OCI-LY1 (cell line): Measurements from ENCODE around the gene GNG11.

Source experiments
- H2AFZ ChIP-seq: fragments of 200-600 bp; sonication (generic), shearing (Covaris generic); 2 replicates; pipeline ENCODE4 v1.6.0; 2014; ENCODE audit warnings: antibody characterized with exemption, mild to moderate bottlenecking, low read length
- H3F3A ChIP-seq: fragments of 200-600 bp; sonication (generic), shearing (Covaris generic); 2 replicates; pipeline ENCODE4 v1.6.0; 2014; ENCODE audit warnings: mild to moderate bottlenecking, antibody characterized with exemption, low read length, moderate library complexity; ENCODE audit not compliant: insufficient read depth
- H3K27ac ChIP-seq: fragments of 200-600 bp; sonication (generic); 2 replicates; pipeline ENCODE4 v1.5.1; 2014; ENCODE audit warnings: low read length, mixed run types, mild to moderate bottlenecking, low read depth; ENCODE audit not compliant: poor library complexity, severe bottlenecking
- H3K27me3 ChIP-seq: fragments of 200-600 bp; sonication (generic); 2 replicates; pipeline ENCODE4 v1.6.0; 2014; ENCODE audit warnings: antibody characterized with exemption, mild to moderate bottlenecking, low read length, moderate library complexity; ENCODE audit not compliant: insufficient read depth
- H3K36me3 ChIP-seq: fragments of 200-600 bp; sonication (generic); 2 replicates; pipeline ENCODE4 v1.6.1; 2014; ENCODE audit warnings: mild to moderate bottlenecking, antibody characterized with exemption, low read length, moderate library complexity, mixed read lengths; ENCODE audit not compliant: insufficient read depth
- H3K4me1 ChIP-seq: fragments of 200-600 bp; sonication (generic); 2 replicates; pipeline ENCODE4 v1.5.1; 2014; ENCODE audit warnings: mild to moderate bottlenecking, low read length, moderate library complexity; ENCODE audit not compliant: insufficient read depth, severe bottlenecking
- H3K4me2 ChIP-seq: fragments of 200-600 bp; sonication (generic), shearing (Covaris generic); 2 replicates; pipeline ENCODE4 v1.6.1; 2014; ENCODE audit warnings: low read length
- H3K4me3 ChIP-seq: fragments of 200-600 bp; sonication (generic); 2 replicates; pipeline ENCODE4 v1.5.1; 2014; ENCODE audit warnings: low read length, low read depth, mild to moderate bottlenecking, mixed read lengths; ENCODE audit not compliant: poor library complexity, severe bottlenecking
- H3K79me2 ChIP-seq: fragments of 200-600 bp; shearing (Covaris generic); 2 replicates; pipeline ENCODE4 v1.6.1; 2016; ENCODE audit warnings: mixed run types, low read length, mixed read lengths; ENCODE audit not compliant: insufficient read depth
- H3K9ac ChIP-seq: fragments of 200-600 bp; sonication (generic), shearing (Covaris generic); 2 replicates; pipeline ENCODE4 v1.6.1; 2014; ENCODE audit warnings: mild to moderate bottlenecking, low read length, mixed read lengths
- H3K9me2 ChIP-seq: fragments of 200-600 bp; sonication (generic), shearing (Covaris generic); 2 replicates; pipeline ENCODE4 v1.6.1; 2014; ENCODE audit warnings: low read depth, mild to moderate bottlenecking, low read length, mixed read lengths
- H3K9me3 ChIP-seq: fragments of 200-600 bp; shearing (Covaris generic); 2 replicates; pipeline ENCODE4 v1.6.1; 2014; ENCODE audit warnings: low read length, mixed read lengths
- H4K20me1 ChIP-seq: fragments of 200-600 bp; sonication (generic), shearing (Covaris generic); 2 replicates; pipeline ENCODE4 v1.6.0; 2016; ENCODE audit warnings: mild to moderate bottlenecking, low read length; ENCODE audit not compliant: insufficient read depth
- CTCF ChIP-seq: fragments of 200-600 bp; sonication (generic), shearing (Covaris generic); IDR thresholded peaks from 2 replicates; pipeline ENCODE4 v1.5.1; 2017; ENCODE audit warnings: mild to moderate bottlenecking, antibody characterized with exemption, low read length, moderate library complexity, mixed read lengths
- EZH2 ChIP-seq: fragments of 200-600 bp; sonication (generic), shearing (Covaris generic); IDR thresholded peaks from 2 replicates; pipeline ENCODE4 v1.8.0; 2017; ENCODE audit warnings: borderline replicate concordance, mixed run types, mild to moderate bottlenecking, antibody characterized with exemption, low read length, moderate library complexity, mixed read lengths

The GNG11 gene

DNA sequence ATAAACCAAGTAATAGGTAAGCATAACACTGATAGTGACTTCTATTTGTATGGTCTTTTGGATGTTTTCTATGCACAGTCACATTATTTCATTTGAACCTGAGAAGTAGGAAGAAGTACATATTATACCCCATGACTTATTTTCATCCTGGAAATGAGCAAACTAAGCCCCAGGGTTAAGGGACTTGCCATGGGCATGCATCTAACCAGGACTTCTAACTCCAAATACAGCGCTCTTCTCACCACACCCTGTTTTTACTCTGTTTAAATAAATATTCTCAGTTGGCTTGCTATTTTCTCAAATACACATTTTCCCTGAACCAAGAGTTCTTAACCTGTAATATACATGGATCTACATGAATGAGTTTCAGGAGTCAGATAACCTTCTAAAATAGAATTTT is 16.3 kb downstream of the GNG11 start:
- Histone ChIP-seq H3K4me1 (no peaks in the 10 kb centered on the region), H3K27ac (no peak overlapping the region), H2AFZ (no peak overlapping the region), H3F3A (no peaks in the 10 kb centered on the region), H3K9me2 (no peaks in the 10 kb centered on the region), H3K4me3 (no peak overlapping the region), H3K79me2 (no peaks in the 10 kb centered on the region), H3K27me3 (no peaks in the 10 kb centered on the region), H3K9me3 (no peaks in the 10 kb centered on the region), H4K20me1 (no peaks in the 10 kb centered on the region), H3K4me2 (no peak overlapping the region), H3K36me3 (no peaks in the 10 kb centered on the region), H3K9ac (no peak overlapping the region)
- TF ChIP-seq EZH2, result no peak
- no peak for TF ChIP-seq CTCF

DNA sequence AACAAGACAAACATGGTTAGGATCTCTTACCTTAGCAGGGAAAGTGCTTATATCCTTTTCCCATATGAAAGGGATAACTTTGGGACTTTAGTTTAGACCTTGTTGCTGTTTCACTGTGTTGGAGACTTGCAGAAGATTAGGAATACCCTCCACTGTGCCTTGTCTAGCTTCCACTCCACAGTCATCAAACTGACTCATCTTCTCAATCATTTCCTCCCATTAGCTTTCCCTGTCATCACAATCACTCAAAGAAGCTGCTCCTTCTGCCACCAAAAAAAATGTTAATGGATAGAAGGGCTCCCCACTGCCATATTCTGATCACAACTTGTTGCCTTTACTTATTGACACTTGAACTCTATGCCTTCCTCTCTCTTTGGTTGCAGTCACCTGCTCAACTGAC is 16.8 kb downstream of the GNG11 start:
- H3F3A ChIP-seq, result no peaks in the 10 kb centered on the region
- H3K9me2 ChIP-seq, result no peaks in the 10 kb centered on the region
- TF ChIP-seq EZH2 (no peak), CTCF (no peak)
- H3K9ac ChIP-seq, result no peak overlapping the region
- H2AFZ ChIP-seq, result no peak overlapping the region
- no peaks in the 10 kb centered on the region for H3K27me3 ChIP-seq
- H3K36me3 ChIP-seq, result no peaks in the 10 kb centered on the region
- H3K27ac ChIP-seq, result no peak overlapping the region
- no peak overlapping the region for H3K4me3 ChIP-seq
- no peak overlapping the region for H3K4me2 ChIP-seq
- no peaks in the 10 kb centered on the region for H3K9me3 ChIP-seq
- H4K20me1 ChIP-seq, result no peaks in the 10 kb centered on the region
- H3K4me1 ChIP-seq, result no peaks in the 10 kb centered on the region
- H3K79me2 ChIP-seq, result no peaks in the 10 kb centered on the region

- H3K27ac ChIP-seq, result no peak overlapping the region
- no peaks in the 10 kb centered on the region for H3K9me2 ChIP-seq
- TF ChIP-seq EZH2, result no peak
- TF ChIP-seq CTCF, result no peak
- no peak overlapping the region for H3K9ac ChIP-seq
- peaks cover 4% of the 10 kb centered on the region for H3K4me1 ChIP-seq
- no peaks in the 10 kb centered on the region for H3K27me3 ChIP-seq
- H3K9me3 ChIP-seq, result no peaks in the 10 kb centered on the region
- no peak overlapping the region for H2AFZ ChIP-seq
- no peaks in the 10 kb centered on the region for H3K36me3 ChIP-seq
- H3K4me2 ChIP-seq, result no peak overlapping the region
- no peaks in the 10 kb centered on the region for H3F3A ChIP-seq
- no peaks in the 10 kb centered on the region for H3K79me2 ChIP-seq
- no peak overlapping the region for H3K4me3 ChIP-seq
- H4K20me1 ChIP-seq, result no peaks in the 10 kb centered on the region
Observed at GRCh38 chr7:93941945-93942344, 20.4 kb downstream of the GNG11 start.
